Activated CD4-positive, CD25-positive, alpha-beta regulatory T cell treated with anti-CD3 and anti-CD28 coated beads, Interleukin-2, amount 50 U/mL, for 72 hours (primary cell): Measurements from ENCODE around the gene BEND2.

Source experiments
- DNase-seq: peaks from one replicate; pipeline ENCODE4 v3.0.0; 2021

BEND2 gene

GRCh38 chrX:18133605-18134004, 87.1 kb downstream of the BEND2 start:
- DNase-seq, result no peak

GRCh38 chrX:18129690-18130089, 91.0 kb downstream of the BEND2 start:
- DNase-seq, result no peak

DNA sequence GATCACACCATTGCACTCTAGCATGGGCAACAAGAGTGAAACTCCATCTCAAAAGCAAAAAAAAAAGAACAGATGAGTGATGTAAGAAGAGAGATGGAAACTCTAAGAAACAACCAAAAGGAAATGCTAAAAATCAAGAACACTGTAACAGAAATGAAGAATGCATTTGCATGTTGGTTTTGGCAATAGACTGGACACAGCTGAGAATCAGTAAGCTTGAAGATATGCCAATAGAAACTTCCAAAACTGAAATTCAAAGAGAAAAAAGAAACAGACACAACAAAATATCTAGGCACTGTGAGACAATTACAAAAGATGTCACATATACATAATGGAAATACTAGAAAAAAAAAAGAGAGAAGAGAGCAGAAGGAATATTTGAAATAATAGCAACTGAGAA, 93.7 kb downstream of the BEND2 start:
- no peak for DNase-seq

DNA sequence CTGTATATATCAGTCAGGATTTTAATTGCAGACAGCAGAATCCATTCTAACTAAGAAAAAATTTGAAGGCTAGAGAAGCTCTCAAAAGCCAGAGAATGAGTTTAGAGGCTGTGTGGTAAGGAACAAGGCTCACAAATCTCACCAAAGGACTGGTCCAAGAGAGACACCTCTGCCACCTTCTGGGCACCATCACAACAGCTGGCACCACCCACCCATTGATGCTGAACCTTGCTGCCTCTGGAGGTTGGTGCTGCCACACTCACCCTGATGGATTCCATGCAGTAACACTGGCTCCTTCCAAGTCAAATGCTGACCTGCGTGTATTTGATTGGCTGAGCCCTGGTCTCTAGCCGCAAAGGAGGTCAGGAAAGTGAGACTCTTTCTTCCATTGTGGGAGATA, 100.8 kb downstream of the BEND2 start:
- DNase-seq, result no peak
